Caco-2 (cell line): ENCODE results near the gene LRRC49. TPM values are rescaled to one million over a fixed set of nuclear protein-coding genes. Genes with fewer than 3 reads are reported as not detected.

Experiments used
- BruUV-seq: library from RNA; stranded (reverse); fragments of 400-500 nt; replicated peaks from 2 replicates; lab custom pipeline; 2021; lab: Mats Ljungman, UMichigan
- CTCF ChIA-PET: fragments of 300-600 bp; sonication (Branson Sonifier 250); formaldehyde crosslinking; loops from one replicate; lab custom pipeline; 2022; ENCODE audit warnings: antibody characterized with exemption; lab: Charles Lee
- POLR2A ChIA-PET: fragments of 300-600 bp; sonication (Branson Sonifier 250); formaldehyde crosslinking; loops from one replicate; lab custom pipeline; 2022; ENCODE audit warnings: antibody characterized with exemption; lab: Charles Lee
- DNase-seq, 2 experiments: peaks; one replicate each; pipeline versions ENCODE4 v3.0.0 to v3.0.0-alpha.2; 2020 to 2022
- H3K27me3 ChIP-seq: replicated peaks from 2 replicates; pipeline ENCODE4 v1.6.0; 2011; ENCODE audit warnings: low read length; ENCODE audit not compliant: control insufficient read depth, insufficient read depth
- H3K36me3 ChIP-seq: 2 replicates; pipeline ENCODE4 v1.5.1; 2011; ENCODE audit warnings: low read length; ENCODE audit not compliant: control insufficient read depth, insufficient read depth
- H3K4me1 ChIP-seq: fragments of 250-450 bp; sonication (Bioruptor Pico); 2 replicates; pipeline ENCODE4 v1.5.1; 2020; ENCODE audit warnings: mild to moderate bottlenecking
- H3K4me3 ChIP-seq: 2 replicates; pipeline ENCODE4 v1.5.1; 2011; ENCODE audit warnings: low read depth, mild to moderate bottlenecking, control low read depth, low read length
- H3K9me3 ChIP-seq: fragments of 250-450 bp; sonication (Bioruptor Pico); 2 replicates; pipeline ENCODE4 v1.5.1; 2020; ENCODE audit warnings: mild to moderate bottlenecking, moderate library complexity
- H3K27ac Mint-ChIP-seq: one replicate; pipeline ENCODE4 v1.8.0; 2022; ENCODE audit warnings: mixed read lengths; ENCODE audit not compliant: unreplicated experiment
- H3K27me3 Mint-ChIP-seq: one replicate; pipeline ENCODE4 v1.8.0; 2022; ENCODE audit warnings: mixed read lengths; ENCODE audit not compliant: insufficient read depth, unreplicated experiment
- H3K36me3 Mint-ChIP-seq: one replicate; pipeline ENCODE4 v1.8.0; 2022; ENCODE audit warnings: mild to moderate bottlenecking, mixed read lengths; ENCODE audit not compliant: insufficient read depth, unreplicated experiment
- H3K4me1 Mint-ChIP-seq: one replicate; pipeline ENCODE4 v1.8.0; 2022; ENCODE audit warnings: low read depth, mixed read lengths; ENCODE audit not compliant: unreplicated experiment
- H3K4me3 Mint-ChIP-seq: one replicate; pipeline ENCODE4 v1.8.0; 2022; ENCODE audit warnings: mild to moderate bottlenecking, moderate library complexity, mixed read lengths; ENCODE audit not compliant: unreplicated experiment
- H3K9me3 Mint-ChIP-seq: one replicate; pipeline ENCODE4 v1.8.0; 2022; ENCODE audit warnings: mixed read lengths; ENCODE audit not compliant: unreplicated experiment
- intact Hi-C: fragments of 100-400 bp; cut with micrococcal nuclease; formaldehyde crosslinking; loops from one replicate; pipeline ENCODE4 v1.10.0; 2022; ENCODE audit not compliant: unreplicated experiment
- total RNA-seq: library from RNA; stranded (reverse); gene quantifications from 2 replicates; pipeline ENCODE4 v1.2.3, GENCODE V29; 2022
- TF ChIP-seq, protein P1 (sequence below), 2 experiments: fragments of 200-600 bp in 1 of 2; IDR thresholded peaks; 1 replicate in 1 of 2; 2 replicates in 1 of 2; pipeline versions ENCODE4 v1.5.1 to v1.8.0; 2011 to 2022; ENCODE audit warnings: antibody characterized with exemption in 1 of 2, control low read depth in 1 of 2, inconsistent platforms in 1 of 2, low read depth in 1 of 2, low read length in 1 of 2, mild to moderate bottlenecking in 1 of 2, moderate library complexity in 1 of 2; ENCODE audit not compliant: insufficient read depth in 1 of 2, severe bottlenecking in 1 of 2, unreplicated experiment in 1 of 2

The LRRC49 gene
- total RNA-seq, 1 experiment from 2014 or later = 0.82 TPM

DNA sequence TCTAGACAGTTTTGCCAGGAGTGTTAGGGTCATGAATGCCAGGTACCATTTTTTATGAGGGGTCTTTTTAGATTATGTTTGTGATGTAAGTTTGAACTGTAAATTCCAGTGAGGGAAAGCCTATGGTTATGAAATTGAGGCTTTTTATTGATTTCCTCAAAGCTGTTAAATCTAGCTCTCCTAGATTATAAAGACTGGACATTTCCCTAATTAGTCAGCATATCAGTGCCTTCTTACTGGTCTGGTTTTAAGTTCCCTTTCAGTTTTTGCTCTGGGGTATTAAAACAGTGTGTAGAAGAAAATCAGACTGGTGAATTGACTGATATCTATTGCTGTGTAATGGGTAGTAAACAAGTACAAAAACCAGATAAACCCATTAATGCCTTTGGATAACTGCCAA, 39.2 kb downstream of the LRRC49 start:
- intact Hi-C loops = no loop called here
- H3K27me3 Mint-ChIP-seq = peaks cover 5% of the 10 kb centered on the region
- H3K4me3 ChIP-seq = no peak overlapping the region
- H3K27ac Mint-ChIP-seq = no peak overlapping the region
- no peaks in the 10 kb centered on the region for H3K36me3 Mint-ChIP-seq
- no peaks in the 10 kb centered on the region for H3K27me3 ChIP-seq
- ChIA-PET CTCF (no interaction called here), POLR2A (no interaction called here)
- H3K4me1 Mint-ChIP-seq = no peaks in the 10 kb centered on the region
- no TSS peak for BruUV-seq
- TF ChIP-seq, protein P1, sequence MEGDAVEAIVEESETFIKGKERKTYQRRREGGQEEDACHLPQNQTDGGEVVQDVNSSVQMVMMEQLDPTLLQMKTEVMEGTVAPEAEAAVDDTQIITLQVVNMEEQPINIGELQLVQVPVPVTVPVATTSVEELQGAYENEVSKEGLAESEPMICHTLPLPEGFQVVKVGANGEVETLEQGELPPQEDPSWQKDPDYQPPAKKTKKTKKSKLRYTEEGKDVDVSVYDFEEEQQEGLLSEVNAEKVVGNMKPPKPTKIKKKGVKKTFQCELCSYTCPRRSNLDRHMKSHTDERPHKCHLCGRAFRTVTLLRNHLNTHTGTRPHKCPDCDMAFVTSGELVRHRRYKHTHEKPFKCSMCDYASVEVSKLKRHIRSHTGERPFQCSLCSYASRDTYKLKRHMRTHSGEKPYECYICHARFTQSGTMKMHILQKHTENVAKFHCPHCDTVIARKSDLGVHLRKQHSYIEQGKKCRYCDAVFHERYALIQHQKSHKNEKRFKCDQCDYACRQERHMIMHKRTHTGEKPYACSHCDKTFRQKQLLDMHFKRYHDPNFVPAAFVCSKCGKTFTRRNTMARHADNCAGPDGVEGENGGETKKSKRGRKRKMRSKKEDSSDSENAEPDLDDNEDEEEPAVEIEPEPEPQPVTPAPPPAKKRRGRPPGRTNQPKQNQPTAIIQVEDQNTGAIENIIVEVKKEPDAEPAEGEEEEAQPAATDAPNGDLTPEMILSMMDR (IDR thresholded peaks at IDR 0.05; ENCODE audit: insufficient read depth in 1 of 2, low read depth in 1 of 2, low read length in 1 of 2, severe bottlenecking in 1 of 2, unreplicated experiment in 1 of 2) = no peak
- H3K4me1 ChIP-seq = no peaks in the 10 kb centered on the region
- H3K9me3 ChIP-seq = no peaks in the 10 kb centered on the region
- H3K36me3 ChIP-seq = no peaks in the 10 kb centered on the region
- DNase-seq = no peak
- H3K9me3 Mint-ChIP-seq = no peaks in the 10 kb centered on the region
- H3K4me3 Mint-ChIP-seq = no peak overlapping the region

DNA sequence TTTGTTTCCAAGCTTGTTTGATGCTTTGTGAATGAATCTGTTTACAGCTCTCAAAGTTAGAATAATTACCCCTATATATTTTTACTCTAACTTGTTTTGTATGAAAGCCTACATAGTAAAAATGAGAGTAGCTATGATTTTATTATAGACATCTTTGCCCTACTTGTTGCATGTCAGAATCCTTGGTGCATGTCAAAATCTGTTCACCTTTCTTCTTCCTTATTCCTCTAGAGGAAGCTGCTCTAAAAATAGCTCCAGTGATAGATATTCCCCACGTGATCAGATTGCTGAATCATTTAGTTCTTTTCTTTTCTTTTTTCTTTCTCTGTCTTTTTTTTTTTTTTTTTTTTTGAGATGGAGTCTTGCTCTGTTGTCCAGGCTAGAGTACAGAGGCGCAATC, 39.8 kb downstream of the LRRC49 start:
- POLR2A ChIA-PET = no interaction called here

DNA sequence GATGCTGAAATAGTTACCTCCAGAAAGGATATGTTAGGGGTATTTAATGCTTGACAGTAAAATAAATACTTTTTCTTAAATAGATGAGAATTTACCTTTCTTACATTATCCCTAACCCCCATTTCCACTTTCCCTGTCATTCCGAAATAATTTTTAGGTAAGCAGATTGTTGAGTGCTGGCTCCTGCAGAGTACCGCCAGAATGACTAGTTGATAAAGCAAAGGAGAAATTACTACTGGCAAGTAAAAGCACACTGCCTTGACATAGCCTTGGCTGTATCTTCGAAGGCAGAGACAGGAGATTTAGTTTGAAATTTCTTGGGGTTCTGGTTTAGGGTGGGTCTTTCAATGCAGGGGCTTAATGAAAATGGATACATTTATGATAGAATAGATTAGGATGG, 40.8 kb downstream of the LRRC49 start:
- BruUV-seq = no TSS peak
- no peak overlapping the region for H3K4me3 Mint-ChIP-seq
- no peak for DNase-seq
- Histone ChIP-seq H3K4me1 (no peaks in the 10 kb centered on the region), H3K9me3 (no peaks in the 10 kb centered on the region), H3K27me3 (no peaks in the 10 kb centered on the region), H3K4me3 (no peak overlapping the region), H3K36me3 (no peaks in the 10 kb centered on the region)
- ChIA-PET POLR2A (no interaction called here), CTCF (no interaction called here)
- intact Hi-C loops = no loop called here
- no peaks in the 10 kb centered on the region for H3K36me3 Mint-ChIP-seq
- no peaks in the 10 kb centered on the region for H3K9me3 Mint-ChIP-seq
- no peak overlapping the region for H3K27ac Mint-ChIP-seq
- H3K27me3 Mint-ChIP-seq = peaks cover 5% of the 10 kb centered on the region
- no peaks in the 10 kb centered on the region for H3K4me1 Mint-ChIP-seq
- TF ChIP-seq, protein P1 (IDR thresholded peaks at IDR 0.05; ENCODE audit: insufficient read depth in 1 of 2, low read depth in 1 of 2, low read length in 1 of 2, severe bottlenecking in 1 of 2, unreplicated experiment in 1 of 2) = no peak

More for the DNA sequence above, 39.8 kb downstream of the LRRC49 start:
- BruUV-seq = no TSS peak
- Mint-ChIP-seq H3K4me1 (no peaks in the 10 kb centered on the region), H3K9me3 (no peaks in the 10 kb centered on the region), H3K4me3 (no peak overlapping the region), H3K36me3 (no peaks in the 10 kb centered on the region), H3K27ac (no peak overlapping the region), H3K27me3 (peaks cover 5% of the 10 kb centered on the region)
- CTCF ChIA-PET = no interaction called here
- H3K27me3 ChIP-seq = no peaks in the 10 kb centered on the region
- intact Hi-C loops = no loop called here
- no peak overlapping the region for H3K4me3 ChIP-seq
- DNase-seq = no peak
- H3K4me1 ChIP-seq = no peaks in the 10 kb centered on the region
- H3K36me3 ChIP-seq = no peaks in the 10 kb centered on the region
- H3K9me3 ChIP-seq = no peaks in the 10 kb centered on the region
- TF ChIP-seq, protein P1 (IDR thresholded peaks at IDR 0.05; ENCODE audit: insufficient read depth in 1 of 2, low read depth in 1 of 2, low read length in 1 of 2, severe bottlenecking in 1 of 2, unreplicated experiment in 1 of 2) = no peak
